Activated CD8-positive, alpha-beta memory T cell treated with anti-CD3 and anti-CD28 coated beads, Interleukin-2, amount 50 U/mL, for 24 hours (primary cell): ENCODE data around the gene TEX35.
"Not testable (repeated sequence)": the region's sequence is repeated elsewhere in the genome, so short reads cannot be mapped to it uniquely, and the experiment has no call there.

Experiments used
- DNase-seq: peaks from one replicate; pipeline ENCODE4 v3.0.0-alpha.2; 2020; ENCODE audit errors: extremely low read depth

TEX35 gene

GRCh38 chr1:178541829-178542553, 29.1 kb downstream of the TEX35 start:
- DNase-seq: no peak

GRCh38 chr1:178542554-178543289, 29.8 kb downstream of the TEX35 start:
- DNase-seq: peak; percentile 64

DNA sequence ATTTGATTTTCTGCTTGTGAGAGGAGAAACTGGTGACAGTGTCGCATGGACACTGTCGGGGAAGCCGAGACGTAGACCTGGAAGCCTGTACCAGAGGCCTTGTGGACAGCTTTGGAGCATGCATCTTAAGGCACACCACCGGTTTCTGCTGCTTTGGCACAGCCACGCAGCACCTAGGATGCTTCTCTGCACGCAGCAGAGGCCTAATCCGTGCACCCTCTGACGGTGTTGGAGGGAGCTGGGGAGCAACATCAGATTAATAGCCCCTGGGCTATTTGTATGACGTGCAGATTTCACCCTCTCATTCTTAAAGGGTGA, 30.3 kb downstream of the TEX35 start:
- DNase-seq: no peak

DNA sequence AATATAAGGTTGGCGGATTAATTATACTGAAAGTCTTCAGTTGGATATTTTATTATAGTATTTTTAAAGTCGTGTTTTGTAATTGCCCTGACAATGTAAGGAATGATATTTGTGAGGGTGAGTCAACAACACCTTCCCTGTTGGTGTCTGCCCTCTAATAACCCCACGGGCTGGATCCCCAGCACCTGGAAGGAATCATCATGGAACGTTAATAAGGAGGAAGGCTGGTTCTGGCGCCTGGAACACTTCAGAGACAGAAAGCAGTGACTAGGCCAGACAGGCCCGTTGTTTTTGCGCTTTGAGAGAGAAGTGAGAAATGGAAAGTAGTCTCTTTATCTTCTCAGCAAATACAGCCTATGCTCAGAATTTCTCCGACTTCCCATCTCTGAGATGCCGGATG, 31.6 kb downstream of the TEX35 start:
- no peak for DNase-seq

GRCh38 chr1:178548108-178548507, 35.2 kb downstream of the TEX35 start:
- DNase-seq: no peak

DNA sequence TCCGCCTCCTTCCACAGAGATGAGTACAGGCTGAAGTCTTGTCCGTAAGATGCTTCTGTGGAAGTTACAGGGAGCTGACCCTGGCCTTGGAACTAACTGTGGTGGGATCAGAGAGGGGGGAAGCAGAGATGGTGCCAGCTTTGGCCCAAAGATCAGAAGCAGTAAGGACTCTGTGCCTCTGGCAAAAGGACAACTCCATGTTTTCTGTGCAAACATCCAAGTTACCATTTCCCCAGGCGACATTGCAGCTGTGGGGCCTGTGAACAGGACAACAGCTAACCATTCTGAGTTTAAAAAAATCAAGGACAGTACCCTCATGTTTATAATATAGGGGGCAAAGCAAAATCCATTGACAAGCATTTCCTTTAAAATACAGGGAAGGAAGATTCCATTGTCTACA, 38.4 kb downstream of the TEX35 start:
- DNase-seq: no peak

DNA sequence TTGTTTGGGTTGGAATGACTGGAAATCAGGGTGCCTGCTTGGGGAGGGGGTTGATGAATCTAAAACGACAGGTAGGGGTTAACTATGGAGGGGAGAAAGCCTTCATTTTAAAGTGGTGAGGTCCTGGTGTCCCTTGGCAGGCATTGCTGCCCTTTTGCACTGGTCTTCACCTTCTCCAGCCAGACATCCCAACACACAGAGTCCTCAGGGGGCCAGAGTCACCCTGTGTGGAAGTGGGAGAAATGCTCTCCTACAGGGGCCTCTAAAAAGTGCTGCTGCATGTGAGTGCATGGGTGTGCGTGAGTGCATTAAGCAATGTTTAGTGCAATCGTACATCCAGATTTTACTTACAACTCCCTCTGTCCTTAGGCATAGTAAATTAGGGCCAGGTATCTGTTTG, 39.0 kb downstream of the TEX35 start:
- DNase-seq: no peak

DNA sequence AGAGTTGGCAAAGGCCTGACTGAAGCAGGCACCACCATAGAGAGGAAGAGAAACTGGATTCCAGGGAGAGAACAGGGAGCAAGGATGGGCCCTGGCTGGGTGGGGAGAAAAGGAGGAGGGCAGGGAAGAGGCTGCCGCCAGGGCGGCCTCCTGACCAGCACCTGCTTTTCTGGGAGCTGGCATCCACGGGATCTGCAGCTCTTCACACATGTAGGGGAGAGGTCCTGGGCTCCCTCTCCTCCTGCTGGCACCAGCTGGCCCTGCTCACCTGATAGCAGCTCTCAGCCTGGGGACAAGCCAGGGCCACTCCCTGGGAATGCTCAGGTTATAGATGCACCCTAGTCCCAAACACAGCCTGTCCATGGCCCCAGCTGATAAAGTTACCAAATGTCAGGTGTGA, 39.9 kb downstream of the TEX35 start:
- DNase-seq: no peak

DNA sequence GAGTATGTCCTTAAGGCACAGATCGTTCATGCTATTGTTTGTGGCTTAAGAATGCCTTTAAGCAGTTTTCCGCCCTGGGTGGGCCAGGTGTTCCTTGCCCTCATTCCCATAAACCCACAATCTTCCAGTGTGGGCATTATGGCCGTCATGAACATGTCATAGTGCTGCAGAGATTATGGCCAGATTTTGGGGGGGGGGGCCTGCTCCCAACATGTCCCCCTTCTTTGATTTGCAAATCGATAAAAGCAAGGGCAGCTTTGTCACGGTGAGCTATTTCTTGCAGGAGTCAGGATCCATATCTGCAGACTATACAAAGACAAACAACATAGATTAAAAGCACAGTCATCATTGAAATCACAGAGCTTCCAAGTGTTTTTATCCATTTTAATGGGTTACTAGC, 41.4 kb downstream of the TEX35 start:
- not testable (repeated sequence) for DNase-seq

GRCh38 chr1:178555613-178556012, 42.7 kb downstream of the TEX35 start:
- not testable (repeated sequence) for DNase-seq

DNA sequence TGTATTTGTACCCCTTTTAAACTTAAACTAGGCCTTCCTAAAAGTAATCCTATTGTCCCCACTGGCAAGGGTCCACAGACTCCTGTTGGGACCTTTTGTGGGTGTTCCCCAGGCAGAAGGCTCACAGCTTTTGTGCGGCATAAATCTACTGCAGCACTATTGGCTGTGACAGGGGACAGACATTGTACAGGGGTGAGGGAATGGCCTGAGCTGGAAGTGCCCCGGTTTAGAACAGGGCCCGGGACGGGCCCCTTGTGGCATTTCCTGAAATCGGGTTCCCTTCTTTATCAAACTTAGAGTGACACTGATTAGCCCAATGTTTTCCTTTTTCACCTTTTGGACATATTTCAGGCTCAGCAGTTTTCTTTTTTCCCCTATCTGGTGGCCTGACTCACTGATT, 45.9 kb downstream of the TEX35 start:
- DNase-seq: not testable (repeated sequence)

- no peak for DNase-seq
Observed at GRCh38 chr1:178560871-178561376, 48.0 kb downstream of the TEX35 start.

- DNase-seq: no peak
Observed at GRCh38 chr1:178563099-178563820, 50.4 kb downstream of the TEX35 start.

DNA sequence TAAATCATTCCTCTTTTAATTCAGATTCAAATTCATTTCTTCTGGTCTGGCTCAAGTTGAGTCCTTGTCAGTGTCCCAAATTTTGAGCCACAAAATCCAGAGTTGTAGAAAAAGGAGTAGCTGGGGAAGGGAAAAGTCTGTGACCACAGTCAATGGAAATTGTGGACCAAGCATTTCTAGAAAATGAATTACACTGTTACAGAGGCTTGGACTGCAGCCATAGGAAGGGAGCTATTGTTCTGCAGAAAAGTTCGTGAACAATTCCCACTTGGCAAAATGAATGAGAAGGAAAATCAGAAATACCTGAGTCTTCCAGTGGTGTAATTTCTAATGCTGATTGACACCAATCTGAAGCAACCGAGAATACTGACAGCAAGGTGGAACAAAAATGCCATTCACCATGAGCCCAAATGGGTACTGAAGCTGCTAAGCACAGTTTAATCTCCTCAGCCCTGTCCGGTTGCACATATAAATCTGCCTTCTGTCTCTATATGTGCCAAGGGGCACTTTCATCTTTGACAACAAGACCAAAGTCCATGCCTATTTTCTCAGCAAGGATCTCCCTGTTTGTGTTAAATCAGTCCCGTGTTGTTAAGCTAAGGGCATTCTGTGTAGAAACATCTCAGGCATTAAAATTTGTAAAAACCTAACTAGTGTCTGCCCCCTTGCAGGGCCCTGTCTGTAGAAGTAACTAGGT, 51.3 kb downstream of the TEX35 start:
- DNase-seq: no peak

GRCh38 chr1:178564783-178565180, 51.9 kb downstream of the TEX35 start:
- no peak for DNase-seq

DNA sequence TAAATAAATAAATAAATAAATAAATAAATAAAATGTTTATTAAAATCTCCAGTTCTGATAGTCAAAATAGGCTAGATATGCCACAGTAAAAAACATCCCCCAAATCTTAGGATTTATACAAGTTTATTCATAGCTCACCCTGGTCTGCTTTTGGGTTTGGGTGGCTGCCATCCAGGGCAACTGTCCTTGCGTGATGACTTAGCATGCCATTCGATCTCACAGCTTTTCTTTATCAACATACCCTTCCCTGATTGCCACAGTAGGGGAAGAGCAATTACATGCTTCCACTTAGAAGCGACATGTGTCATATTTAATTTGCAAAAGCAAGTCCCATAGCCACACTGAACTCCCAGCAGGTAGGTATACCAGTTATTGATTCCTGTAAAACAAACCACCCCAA, 52.7 kb downstream of the TEX35 start:
- no peak for DNase-seq

DNA sequence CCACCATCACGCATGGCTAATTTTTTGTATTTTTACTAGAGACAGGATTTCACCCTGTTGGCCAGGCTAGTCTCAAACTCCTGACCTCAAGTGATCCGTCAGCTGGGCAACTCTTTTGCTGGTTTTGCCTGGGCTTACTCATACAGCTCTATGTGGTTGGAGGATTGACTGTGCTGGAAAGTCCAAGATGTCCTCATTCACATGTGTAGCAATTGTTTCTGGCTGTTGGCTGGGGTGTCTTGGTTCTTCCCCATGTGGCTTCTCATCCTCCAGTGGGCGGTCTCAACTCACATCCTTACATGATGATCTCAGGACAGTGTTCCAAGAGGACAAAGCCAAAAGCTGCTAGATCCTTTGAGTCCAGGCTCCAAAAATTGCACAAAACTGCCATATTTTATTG, 53.3 kb downstream of the TEX35 start:
- DNase-seq: no peak

DNA sequence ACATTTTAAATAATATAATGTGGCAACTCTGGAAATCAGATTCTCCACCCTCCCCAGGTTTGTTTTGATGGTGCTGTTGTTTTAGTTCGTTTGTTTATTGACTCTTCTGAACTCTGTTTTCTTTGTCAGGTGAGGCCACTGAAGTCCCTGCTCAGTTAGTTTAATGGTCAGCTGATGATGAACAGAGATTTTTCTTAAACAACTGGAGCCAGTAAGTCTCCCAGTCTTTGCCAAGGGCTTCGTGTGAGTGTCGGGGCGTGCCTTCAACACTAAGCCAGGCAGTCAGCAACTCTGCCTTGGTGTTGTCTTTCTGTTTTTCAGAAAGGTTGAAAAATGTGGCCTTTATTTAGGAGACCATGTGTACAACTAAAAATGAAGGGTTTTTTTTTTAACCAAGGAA, 58.9 kb downstream of the TEX35 start:
- DNase-seq: no peak
